Kidney epithelial cell (primary cell): Measurements from ENCODE around the gene PLIN1. TPM values are rescaled to one million over a fixed set of nuclear protein-coding genes. Genes with fewer than 3 reads are reported as not detected.

Experiments
- DNase-seq: peaks from one replicate; pipeline ENCODE4 v3.0.0-alpha.2; 2010; ENCODE audit warnings: low read depth
- H3K27me3 ChIP-seq: 2 replicates; pipeline ENCODE4 v1.6.0; 2011; ENCODE audit warnings: low read length; ENCODE audit not compliant: control insufficient read depth, insufficient read depth
- H3K36me3 ChIP-seq: 2 replicates; pipeline ENCODE4 v1.5.1; 2011; ENCODE audit warnings: low read length; ENCODE audit not compliant: control insufficient read depth, insufficient read depth
- H3K4me3 ChIP-seq: 2 replicates; pipeline ENCODE4 v1.5.1; 2011; ENCODE audit warnings: low read depth, mild to moderate bottlenecking, control low read depth, low read length
- CTCF ChIP-seq: IDR thresholded peaks from 2 replicates; pipeline ENCODE4 v1.5.1; 2011; ENCODE audit warnings: mild to moderate bottlenecking, moderate library complexity, low read length, control low read depth, inconsistent platforms; ENCODE audit not compliant: insufficient read depth, poor library complexity, severe bottlenecking
- total RNA-seq: library from RNA; depleted of rRNA; stranded (reverse); fragments of >200 nt; gene quantifications from 2 replicates; pipeline ENCODE4 v1.2.3, GENCODE V29; 2015

The PLIN1 gene
- total RNA-seq, 1 donor from 2014 or later, result 0.08 TPM

GRCh38 chr15:89627256-89627970 lies 51.8 kb downstream of the PLIN1 start:
- no peak for DNase-seq
- Histone ChIP-seq H3K4me3 (no peak overlapping the region), H3K36me3 (peaks cover 5% of the 10 kb centered on the region), H3K27me3 (no peaks in the 10 kb centered on the region)
- no peak for TF ChIP-seq CTCF

DNA sequence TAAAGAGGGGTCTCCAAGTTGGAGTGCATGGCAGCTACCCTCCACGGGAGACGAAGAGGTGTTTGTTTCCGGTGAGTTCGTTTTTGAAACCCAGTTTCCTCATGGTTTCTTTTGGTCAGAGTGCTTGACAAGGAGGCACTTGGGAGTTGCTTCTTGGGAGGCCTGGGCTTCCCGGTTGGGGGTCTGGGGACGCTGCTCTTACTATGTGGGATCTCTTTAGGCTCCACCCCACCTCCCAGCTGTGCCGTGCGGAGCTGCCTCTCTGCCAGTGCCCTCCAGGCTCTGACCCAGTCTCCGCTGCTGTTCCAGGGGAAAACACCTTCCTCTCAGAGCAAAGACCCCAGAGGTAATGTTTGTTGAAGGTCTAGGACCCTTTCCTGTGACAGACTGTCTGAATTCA lies 53.5 kb downstream of the PLIN1 start:
- Histone ChIP-seq H3K27me3 (no peaks in the 10 kb centered on the region), H3K4me3 (no peak overlapping the region), H3K36me3 (peaks cover 3% of the 10 kb centered on the region)
- TF ChIP-seq CTCF, result no peak
- no peak for DNase-seq

GRCh38 chr15:89623165-89623564 lies 56.0 kb downstream of the PLIN1 start:
- no peak for DNase-seq
- H3K36me3 ChIP-seq, result peaks cover 3% of the 10 kb centered on the region
- no peaks in the 10 kb centered on the region for H3K27me3 ChIP-seq
- TF ChIP-seq CTCF, result no peak
- H3K4me3 ChIP-seq, result no peak overlapping the region

DNA sequence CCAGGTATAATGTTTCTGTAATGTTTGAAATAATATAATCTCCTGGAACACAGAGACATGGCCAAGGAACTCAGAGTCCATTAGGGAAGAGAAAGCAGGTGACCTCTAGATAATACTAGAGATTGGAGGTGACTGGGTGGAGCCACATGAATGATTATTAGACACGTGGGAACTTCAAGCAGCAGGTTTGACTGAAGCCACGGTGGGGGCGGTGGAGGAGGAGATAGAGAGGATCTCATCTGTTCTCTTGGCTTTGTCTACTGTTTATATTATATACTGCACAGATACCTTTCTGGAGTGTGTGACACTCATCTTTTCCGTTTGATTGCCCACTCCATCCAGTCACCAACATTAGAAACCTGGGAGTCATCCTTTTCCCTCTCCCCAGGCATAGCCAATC lies 57.6 kb downstream of the PLIN1 start:
- DNase-seq, result no peak
- Histone ChIP-seq H3K27me3 (no peaks in the 10 kb centered on the region), H3K4me3 (no peak overlapping the region), H3K36me3 (peaks cover 2% of the 10 kb centered on the region)
- no peak for TF ChIP-seq CTCF

- Histone ChIP-seq H3K27me3 (no peaks in the 10 kb centered on the region), H3K4me3 (no peak overlapping the region), H3K36me3 (peaks cover 2% of the 10 kb centered on the region)
- DNase-seq, result no peak
- TF ChIP-seq CTCF, result no peak
These were observed 62.9 kb downstream of the PLIN1 start for GRCh38 chr15:89616228-89616627.

DNA sequence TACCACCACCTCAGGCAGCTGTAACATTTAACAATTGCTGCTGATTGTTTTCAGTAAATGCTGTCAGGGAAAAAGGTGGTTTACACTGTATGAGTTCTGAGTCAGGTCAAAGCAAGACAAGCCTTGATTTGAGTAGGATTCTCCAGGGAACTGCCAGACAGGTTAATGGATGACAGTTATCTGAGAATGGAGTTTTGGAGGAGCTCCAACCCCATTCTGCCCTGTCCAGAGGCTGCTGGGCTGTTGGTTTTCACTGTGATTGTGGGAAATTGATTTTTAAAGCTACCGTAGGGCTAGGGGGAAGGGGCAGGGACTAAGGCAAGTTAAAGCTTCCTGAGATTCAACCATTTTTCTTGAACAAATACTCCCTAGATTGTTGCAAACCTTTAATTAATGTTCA lies 64.0 kb downstream of the PLIN1 start:
- H3K36me3 ChIP-seq, result peaks cover 2% of the 10 kb centered on the region
- no peaks in the 10 kb centered on the region for H3K27me3 ChIP-seq
- no peak for TF ChIP-seq CTCF
- no peak for DNase-seq
- no peak overlapping the region for H3K4me3 ChIP-seq
